KMS-11 (cell line): ENCODE measurements around the gene NUP93.
A peak's percentile ranks its signal among the peaks of the same experiment; 100 is the strongest.
"Not testable (repeated sequence)": the region's sequence is repeated elsewhere in the genome, so short reads cannot be mapped to it uniquely, and the experiment has no call there.

Experiments
- H2AFZ ChIP-seq: fragments of 200-600 bp; sonication (generic); 2 replicates; pipeline ENCODE4 v1.6.1; 2016; ENCODE audit warnings: antibody characterized with exemption, mixed run types, low read depth
- H3K27ac ChIP-seq: fragments of 200-600 bp; sonication (generic); 2 replicates; pipeline ENCODE4 v1.6.1; 2016; ENCODE audit warnings: mild to moderate bottlenecking, mixed run types
- H3K27me3 ChIP-seq: fragments of 200-600 bp; sonication (generic); 2 replicates; pipeline ENCODE4 v1.6.1; 2017; ENCODE audit warnings: mild to moderate bottlenecking, low read depth, mixed run types, moderate library complexity; ENCODE audit not compliant: insufficient read depth
- H3K36me3 ChIP-seq: fragments of 200-600 bp; sonication (generic); 2 replicates; pipeline ENCODE4 v1.6.1; 2017; ENCODE audit warnings: mild to moderate bottlenecking, mixed run types; ENCODE audit not compliant: insufficient read depth
- H3K4me1 ChIP-seq: fragments of 200-600 bp; sonication (generic); 2 replicates; pipeline ENCODE4 v1.6.1; 2016; ENCODE audit warnings: mild to moderate bottlenecking, low read depth, mixed run types; ENCODE audit not compliant: poor library complexity, severe bottlenecking
- H3K4me2 ChIP-seq: fragments of 200-600 bp; sonication (generic); 2 replicates; pipeline ENCODE4 v1.7.0; 2016; ENCODE audit warnings: mild to moderate bottlenecking, mixed run types
- H3K4me3 ChIP-seq: fragments of 200-600 bp; sonication (generic); IDR thresholded peaks from 2 replicates; pipeline ENCODE4 v1.6.1; 2017; ENCODE audit warnings: low read depth, low read length, mixed read lengths; ENCODE audit not compliant: insufficient read depth
- H3K79me2 ChIP-seq: fragments of 200-600 bp; sonication (generic); 2 replicates; pipeline ENCODE4 v1.6.1; 2016; ENCODE audit warnings: low read depth, mixed run types; ENCODE audit not compliant: insufficient read depth
- H3K9ac ChIP-seq: fragments of 200-600 bp; sonication (generic); 2 replicates; pipeline ENCODE4 v1.6.1; 2016; ENCODE audit warnings: mild to moderate bottlenecking, mixed run types
- H4K20me1 ChIP-seq: fragments of 200-600 bp; sonication (generic); 2 replicates; pipeline ENCODE4 v1.6.1; 2016; ENCODE audit warnings: mild to moderate bottlenecking, mixed run types; ENCODE audit not compliant: insufficient read depth
- TF ChIP-seq, protein P1 (sequence below): fragments of 200-600 bp; sonication (generic); conservative IDR thresholded peaks from 2 replicates; pipeline ENCODE4 v1.6.1; 2017; ENCODE audit warnings: low read depth, mild to moderate bottlenecking, antibody characterized with exemption, low read length, moderate library complexity, mixed read lengths

Gene NUP93

DNA sequence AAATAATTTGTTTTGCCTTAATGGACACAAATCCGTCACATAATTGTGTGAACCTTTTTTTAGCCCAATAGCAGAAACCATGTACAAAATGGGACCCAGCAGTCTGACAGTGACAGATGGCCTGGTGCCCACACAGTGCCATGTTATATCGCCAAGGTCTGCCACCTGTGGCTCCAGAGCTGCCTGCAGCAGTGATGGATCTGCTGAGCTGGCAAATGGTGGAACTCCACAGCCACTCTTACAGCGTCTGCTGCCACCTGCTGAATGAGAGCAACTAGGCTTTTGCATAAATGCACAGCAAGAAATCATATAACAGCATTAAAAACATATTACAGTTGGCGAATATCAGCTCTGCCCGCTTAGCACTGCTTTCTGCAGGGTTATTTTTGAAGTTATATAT, 59.4 kb downstream of the NUP93 start:
- H3K4me2 ChIP-seq: peak overlapping the region; percentile 33; the same call in 1 of the 2 replicates

DNA sequence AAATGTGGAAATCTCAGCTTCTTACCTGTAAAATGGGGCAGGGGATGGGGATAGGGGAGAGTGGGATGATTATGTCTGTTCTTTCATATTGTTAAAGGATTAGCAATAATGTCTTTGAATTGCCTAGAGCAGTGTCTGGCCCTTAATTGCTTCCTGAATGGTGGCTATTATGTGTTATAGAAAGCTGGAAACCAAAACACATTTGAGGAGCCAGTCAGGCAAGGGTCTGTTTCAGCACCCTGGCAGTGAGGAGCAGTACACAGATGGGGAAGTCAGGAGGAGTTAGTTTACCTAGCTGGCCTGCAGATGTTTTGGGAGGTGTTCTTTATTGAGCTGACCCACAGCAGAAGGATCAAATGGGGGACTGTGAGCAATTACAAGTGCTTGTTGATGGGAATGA, 63.0 kb downstream of the NUP93 start:
- no peak overlapping the region for H3K9ac ChIP-seq
- no peaks in the 10 kb centered on the region for H4K20me1 ChIP-seq
- H3K4me2 ChIP-seq: no peak overlapping the region
- TF ChIP-seq, protein P1, sequence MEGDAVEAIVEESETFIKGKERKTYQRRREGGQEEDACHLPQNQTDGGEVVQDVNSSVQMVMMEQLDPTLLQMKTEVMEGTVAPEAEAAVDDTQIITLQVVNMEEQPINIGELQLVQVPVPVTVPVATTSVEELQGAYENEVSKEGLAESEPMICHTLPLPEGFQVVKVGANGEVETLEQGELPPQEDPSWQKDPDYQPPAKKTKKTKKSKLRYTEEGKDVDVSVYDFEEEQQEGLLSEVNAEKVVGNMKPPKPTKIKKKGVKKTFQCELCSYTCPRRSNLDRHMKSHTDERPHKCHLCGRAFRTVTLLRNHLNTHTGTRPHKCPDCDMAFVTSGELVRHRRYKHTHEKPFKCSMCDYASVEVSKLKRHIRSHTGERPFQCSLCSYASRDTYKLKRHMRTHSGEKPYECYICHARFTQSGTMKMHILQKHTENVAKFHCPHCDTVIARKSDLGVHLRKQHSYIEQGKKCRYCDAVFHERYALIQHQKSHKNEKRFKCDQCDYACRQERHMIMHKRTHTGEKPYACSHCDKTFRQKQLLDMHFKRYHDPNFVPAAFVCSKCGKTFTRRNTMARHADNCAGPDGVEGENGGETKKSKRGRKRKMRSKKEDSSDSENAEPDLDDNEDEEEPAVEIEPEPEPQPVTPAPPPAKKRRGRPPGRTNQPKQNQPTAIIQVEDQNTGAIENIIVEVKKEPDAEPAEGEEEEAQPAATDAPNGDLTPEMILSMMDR: no peak
- H3K4me3 ChIP-seq: no peak overlapping the region
- peaks cover 22% of the 10 kb centered on the region for H3K4me1 ChIP-seq
- H3K27ac ChIP-seq: no peak overlapping the region
- H3K36me3 ChIP-seq: no peaks in the 10 kb centered on the region
- H3K79me2 ChIP-seq: 0 out of 2 replicates have a peak, but pooled peaks cover 3% of the 10 kb centered on the region
- no peak overlapping the region for H2AFZ ChIP-seq
- no peaks in the 10 kb centered on the region for H3K27me3 ChIP-seq

More for the DNA sequence above, 59.4 kb downstream of the NUP93 start:
- H3K36me3 ChIP-seq: no peaks in the 10 kb centered on the region
- no peaks in the 10 kb centered on the region for H3K27me3 ChIP-seq
- H3K4me3 ChIP-seq: no peak overlapping the region
- H4K20me1 ChIP-seq: no peaks in the 10 kb centered on the region
- peaks cover 22% of the 10 kb centered on the region for H3K4me1 ChIP-seq
- no peak overlapping the region for H2AFZ ChIP-seq
- H3K79me2 ChIP-seq: no peaks in the 10 kb centered on the region
- TF ChIP-seq, protein P1: peak; percentile 60
- peak overlapping the region; percentile 8; the same call in 1 of the 2 replicates for H3K27ac ChIP-seq
- H3K9ac ChIP-seq: no peak overlapping the region

DNA sequence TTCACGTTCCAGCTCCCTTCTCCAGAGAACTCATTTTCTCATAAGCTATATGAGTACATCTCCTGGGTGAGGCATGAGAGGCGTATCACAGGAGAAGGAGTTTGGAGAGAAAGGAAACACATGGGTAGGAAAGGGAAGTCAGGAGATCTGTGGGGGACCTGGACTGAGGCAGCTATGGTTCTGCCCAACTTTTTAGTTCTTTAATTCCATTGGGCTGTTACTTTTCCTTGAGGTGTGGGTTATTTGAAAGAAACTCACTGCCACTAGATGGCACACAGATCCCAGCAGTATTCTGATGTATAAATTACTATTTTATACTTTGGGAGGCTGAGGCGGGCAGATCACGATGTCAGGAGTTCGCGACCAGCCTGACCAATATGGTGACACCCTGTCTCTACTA, 63.6 kb downstream of the NUP93 start:
- Histone ChIP-seq H2AFZ (no peak overlapping the region), H3K27me3 (no peaks in the 10 kb centered on the region), H3K27ac (no peak overlapping the region), H3K4me3 (no peak overlapping the region), H3K36me3 (no peaks in the 10 kb centered on the region), H4K20me1 (no peaks in the 10 kb centered on the region), H3K79me2 (0 out of 2 replicates have a peak, but pooled peaks cover 3% of the 10 kb centered on the region), H3K9ac (no peak overlapping the region), H3K4me2 (no peak overlapping the region), H3K4me1 (peaks cover 26% of the 10 kb centered on the region)
- TF ChIP-seq, protein P1: peak; percentile 46

DNA sequence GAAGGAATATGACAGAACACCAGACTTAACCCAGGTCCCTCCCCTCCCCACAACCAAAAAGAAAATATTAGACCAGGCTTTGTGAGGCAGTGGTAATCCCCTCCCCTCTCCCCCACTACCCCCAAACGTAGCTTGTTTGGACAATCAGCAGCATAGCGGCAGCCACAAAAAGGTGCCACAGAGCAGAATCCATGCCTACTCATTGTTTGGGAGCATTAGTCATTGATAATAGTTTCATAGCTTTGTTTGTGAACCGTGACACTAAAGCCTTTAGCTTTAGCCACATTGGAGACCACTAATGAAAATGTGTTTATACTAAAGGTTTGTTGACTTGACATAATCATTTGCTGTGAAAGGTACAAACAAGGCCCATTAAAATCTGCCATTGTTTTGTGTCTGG, 65.1 kb downstream of the NUP93 start:
- Histone ChIP-seq H3K4me2 (no peak overlapping the region), H3K27me3 (no peaks in the 10 kb centered on the region), H3K4me1 (peaks cover 19% of the 10 kb centered on the region), H4K20me1 (no peaks in the 10 kb centered on the region), H2AFZ (no peak overlapping the region), H3K36me3 (no peaks in the 10 kb centered on the region), H3K4me3 (no peak overlapping the region), H3K27ac (no peak overlapping the region), H3K79me2 (0 out of 2 replicates have a peak, but pooled peaks cover 3% of the 10 kb centered on the region), H3K9ac (no peak overlapping the region)
- TF ChIP-seq, protein P1: no peak

DNA sequence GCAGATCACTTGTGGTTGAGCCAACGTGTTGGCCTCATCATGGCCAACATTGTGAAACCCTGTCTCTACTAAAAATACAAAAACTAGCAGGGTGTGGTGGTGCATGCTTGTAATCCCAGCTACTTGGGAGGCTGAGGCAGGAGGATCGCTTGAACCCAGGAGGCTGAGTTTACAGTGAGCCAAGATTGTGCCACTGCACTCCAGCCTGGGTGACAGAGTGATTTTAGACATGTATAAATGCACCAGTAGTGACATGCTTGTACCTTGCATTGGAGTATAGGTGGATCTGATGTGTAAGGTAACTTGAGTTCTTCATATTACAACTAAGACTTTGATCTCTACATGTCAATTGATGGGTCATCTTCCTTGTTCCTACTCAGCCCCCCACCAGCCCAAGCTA, 67.1 kb downstream of the NUP93 start:
- not testable (repeated sequence) for H3K36me3 ChIP-seq, H3K27me3 ChIP-seq, H3K79me2 ChIP-seq, H4K20me1 ChIP-seq, H3K27ac ChIP-seq, H3K4me2 ChIP-seq, H3K9ac ChIP-seq, H3K4me3 ChIP-seq, H2AFZ ChIP-seq
- H3K4me1 ChIP-seq: peaks cover 13% of the 10 kb centered on the region
